ENCODE measurements around the gene SLC6A4.

The SLC6A4 gene

DNA sequence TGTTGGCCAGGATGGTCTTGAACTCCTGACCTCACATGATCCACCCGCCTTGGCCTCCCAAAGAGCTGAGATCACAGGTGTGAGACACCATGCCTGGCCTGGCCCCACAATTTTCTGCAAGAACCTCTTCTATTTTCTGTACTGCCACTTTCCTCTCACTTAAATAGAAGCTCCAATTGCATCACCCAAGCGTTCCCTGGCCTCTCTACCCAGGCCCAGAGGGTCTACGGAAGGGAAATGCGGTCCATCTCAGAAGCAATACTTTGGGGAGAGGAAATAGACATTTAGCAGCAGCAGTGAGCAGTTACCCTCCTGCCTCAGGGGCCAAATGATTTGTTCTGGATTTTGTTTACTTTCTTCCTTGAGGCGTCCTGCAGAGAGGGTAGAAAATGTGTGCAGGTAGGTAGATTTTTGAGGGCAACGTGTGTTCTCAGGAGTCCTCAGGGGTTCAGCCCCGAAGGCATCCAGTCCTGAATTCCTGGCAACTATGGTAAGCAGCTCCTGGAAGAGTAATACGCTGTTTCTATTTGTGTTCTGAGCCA is 11.0 kb downstream of the SLC6A4 start:
- DNase-seq (ENCODE audit: low read depth) = no peak
- TF ChIP-seq CTCF (IDR thresholded peaks at IDR 0.05; ENCODE audit: control insufficient read depth, insufficient read depth, low read depth, low read length, missing control alignments) = no peak
- no peak overlapping the region for H3K4me3 ChIP-seq (ENCODE audit: control insufficient read depth, low read depth, low read length)

- no peak overlapping the region for H3K4me3 ChIP-seq (ENCODE audit: control insufficient read depth, low read depth, low read length)
- TF ChIP-seq CTCF (IDR thresholded peaks at IDR 0.05; ENCODE audit: control insufficient read depth, insufficient read depth, low read depth, low read length, missing control alignments) = no peak
- DNase-seq (ENCODE audit: low read depth) = no peak
Observed at GRCh38 chr17:30222721-30223175, 12.7 kb downstream of the SLC6A4 start.

- H3K4me3 ChIP-seq (ENCODE audit: control insufficient read depth, low read depth, low read length) = no peak overlapping the region
- no peak for DNase-seq (ENCODE audit: low read depth)
- no peak for TF ChIP-seq CTCF (IDR thresholded peaks at IDR 0.05; ENCODE audit: control insufficient read depth, insufficient read depth, low read depth, low read length, missing control alignments)
Observed at GRCh38 chr17:30222251-30222650, 13.2 kb downstream of the SLC6A4 start.

GRCh38 chr17:30221346-30221745 is 14.2 kb downstream of the SLC6A4 start:
- H3K4me3 ChIP-seq (ENCODE audit: control insufficient read depth, low read depth, low read length) = no peak overlapping the region
- TF ChIP-seq CTCF (IDR thresholded peaks at IDR 0.05; ENCODE audit: control insufficient read depth, insufficient read depth, low read depth, low read length, missing control alignments) = no peak
- no peak for DNase-seq (ENCODE audit: low read depth)

GRCh38 chr17:30220414-30220813 is 15.1 kb downstream of the SLC6A4 start:
- no peak overlapping the region for H3K4me3 ChIP-seq (ENCODE audit: control insufficient read depth, low read depth, low read length)
- no peak for DNase-seq (ENCODE audit: low read depth)
- TF ChIP-seq CTCF (IDR thresholded peaks at IDR 0.05; ENCODE audit: control insufficient read depth, insufficient read depth, low read depth, low read length, missing control alignments) = no peak

GRCh38 chr17:30219833-30220232 is 15.7 kb downstream of the SLC6A4 start:
- no peak for DNase-seq (ENCODE audit: low read depth)
- H3K4me3 ChIP-seq (ENCODE audit: control insufficient read depth, low read depth, low read length) = no peak overlapping the region
- no peak for TF ChIP-seq CTCF (IDR thresholded peaks at IDR 0.05; ENCODE audit: control insufficient read depth, insufficient read depth, low read depth, low read length, missing control alignments)

DNA sequence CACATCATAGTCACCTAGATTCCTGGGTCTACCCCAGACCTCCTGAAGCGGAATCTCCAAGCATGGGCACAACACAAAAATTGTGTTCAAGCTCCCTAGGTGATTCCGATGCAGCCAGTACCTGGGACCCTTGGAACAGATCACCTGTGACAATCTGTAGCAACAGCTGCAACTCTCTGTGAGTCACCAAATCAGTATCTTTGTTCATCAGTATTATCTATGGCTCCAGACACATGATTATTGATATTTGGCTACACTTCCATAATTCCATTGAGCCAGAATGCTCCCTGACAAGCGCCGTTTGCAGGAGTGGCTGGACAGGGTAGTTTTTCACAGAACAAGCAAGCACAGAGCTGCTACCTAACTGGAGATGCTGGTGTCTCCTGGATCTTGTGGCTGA is 16.2 kb downstream of the SLC6A4 start:
- DNase-seq (ENCODE audit: low read depth) = no peak
- H3K4me3 ChIP-seq (ENCODE audit: control insufficient read depth, low read depth, low read length) = no peak overlapping the region
- no peak for TF ChIP-seq CTCF (IDR thresholded peaks at IDR 0.05; ENCODE audit: control insufficient read depth, insufficient read depth, low read depth, low read length, missing control alignments)

Measured in AG09309 (cell line).